BLaER1 treated with 17β-estradiol and CSF1 and Interleukin-3, amounts not matched to agents 10 nM and 100 nM (cell line): ENCODE results near the gene UNC45A.

ENCODE experiments used
- H3K27ac ChIP-seq, 11 experiments: shearing (Covaris generic); formaldehyde crosslinking; 2 replicates each; pipeline ENCODE4 v1.8.1; 2022
- H3K27me3 ChIP-seq, 11 experiments: shearing (Covaris generic); formaldehyde crosslinking; 2 replicates each; pipeline ENCODE4 v1.8.1; 2022
- H3K36me3 ChIP-seq, 11 experiments: shearing (Covaris generic); formaldehyde crosslinking; 2 replicates each; pipeline ENCODE4 v1.8.1; 2022
- H3K4me1 ChIP-seq, 10 experiments: shearing (Covaris generic); formaldehyde crosslinking; 2 replicates each; pipeline ENCODE4 v1.8.1; 2022
- H3K4me2 ChIP-seq, 11 experiments: shearing (Covaris generic); formaldehyde crosslinking; 2 replicates each; pipeline ENCODE4 v1.8.1; 2022
- H3K4me3 ChIP-seq, 10 experiments: shearing (Covaris generic); formaldehyde crosslinking; 2 replicates each; pipeline ENCODE4 v1.8.1; 2022
- H3K9ac ChIP-seq, 11 experiments: shearing (Covaris generic); formaldehyde crosslinking; 2 replicates each; pipeline ENCODE4 v1.8.1; 2022
- H3K9me3 ChIP-seq, 11 experiments: shearing (Covaris generic); formaldehyde crosslinking; replicated peaks in 1 of 11; 2 replicates each; pipeline ENCODE4 v1.8.1; 2022
- H4K20me1 ChIP-seq, 11 experiments: shearing (Covaris generic); formaldehyde crosslinking; 2 replicates each; pipeline ENCODE4 v1.8.1; 2022
- Cebpa-rat ChIP-seq, 11 experiments: shearing (Covaris generic); IDR thresholded peaks; 2 replicates each; pipeline ENCODE4 v1.8.1; 2022

UNC45A gene, protein sequence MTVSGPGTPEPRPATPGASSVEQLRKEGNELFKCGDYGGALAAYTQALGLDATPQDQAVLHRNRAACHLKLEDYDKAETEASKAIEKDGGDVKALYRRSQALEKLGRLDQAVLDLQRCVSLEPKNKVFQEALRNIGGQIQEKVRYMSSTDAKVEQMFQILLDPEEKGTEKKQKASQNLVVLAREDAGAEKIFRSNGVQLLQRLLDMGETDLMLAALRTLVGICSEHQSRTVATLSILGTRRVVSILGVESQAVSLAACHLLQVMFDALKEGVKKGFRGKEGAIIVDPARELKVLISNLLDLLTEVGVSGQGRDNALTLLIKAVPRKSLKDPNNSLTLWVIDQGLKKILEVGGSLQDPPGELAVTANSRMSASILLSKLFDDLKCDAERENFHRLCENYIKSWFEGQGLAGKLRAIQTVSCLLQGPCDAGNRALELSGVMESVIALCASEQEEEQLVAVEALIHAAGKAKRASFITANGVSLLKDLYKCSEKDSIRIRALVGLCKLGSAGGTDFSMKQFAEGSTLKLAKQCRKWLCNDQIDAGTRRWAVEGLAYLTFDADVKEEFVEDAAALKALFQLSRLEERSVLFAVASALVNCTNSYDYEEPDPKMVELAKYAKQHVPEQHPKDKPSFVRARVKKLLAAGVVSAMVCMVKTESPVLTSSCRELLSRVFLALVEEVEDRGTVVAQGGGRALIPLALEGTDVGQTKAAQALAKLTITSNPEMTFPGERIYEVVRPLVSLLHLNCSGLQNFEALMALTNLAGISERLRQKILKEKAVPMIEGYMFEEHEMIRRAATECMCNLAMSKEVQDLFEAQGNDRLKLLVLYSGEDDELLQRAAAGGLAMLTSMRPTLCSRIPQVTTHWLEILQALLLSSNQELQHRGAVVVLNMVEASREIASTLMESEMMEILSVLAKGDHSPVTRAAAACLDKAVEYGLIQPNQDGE

DNA sequence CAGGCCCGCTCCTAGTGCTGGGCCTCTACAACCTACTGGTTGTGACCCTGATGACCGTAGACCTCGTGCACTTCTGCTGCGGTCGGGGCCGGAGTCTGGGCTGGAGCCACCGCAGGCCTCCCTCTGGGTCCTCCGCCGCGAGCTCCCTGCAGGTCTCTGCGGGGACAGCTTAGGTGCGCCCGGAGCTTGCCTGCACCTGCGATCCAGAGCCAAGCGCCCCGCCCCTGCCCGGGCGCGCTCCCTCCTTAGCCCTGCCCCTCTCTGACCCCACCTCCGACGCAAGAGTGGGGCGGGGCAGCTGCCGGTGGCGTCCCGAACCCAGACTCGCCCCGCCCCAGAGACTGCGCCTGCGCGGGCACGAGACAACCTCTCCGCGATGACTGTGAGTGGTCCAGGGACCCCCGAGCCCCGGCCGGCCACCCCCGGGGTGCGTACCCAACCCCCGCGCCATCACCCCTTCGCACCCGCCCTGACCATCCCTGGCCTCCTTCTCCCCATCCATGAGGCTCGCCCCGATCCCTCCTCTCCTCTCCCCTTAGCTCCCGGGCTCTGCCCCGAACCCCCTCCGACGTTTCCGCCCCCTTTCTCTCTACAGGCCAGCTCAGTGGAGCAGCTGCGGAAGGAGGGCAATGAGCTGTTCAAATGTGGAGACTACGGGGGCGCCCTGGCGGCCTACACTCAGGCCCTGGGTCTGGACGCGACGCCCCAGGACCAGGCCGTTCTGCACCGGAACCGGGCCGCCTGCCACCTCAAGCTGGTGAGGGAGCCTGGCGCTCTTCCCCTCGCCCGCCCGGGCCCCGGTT is at the start of gene UNC45A:
Gene UNC45A (plus strand): TSS at position 337 of the 803 bp plus-strand sequence. CDS start 40 bp downstream, at position 377.
- H3K4me3 ChIP-seq, result peak within 1 kb of the TSS; percentile 69 to 84 (median 80)
- H3K4me2 ChIP-seq, result peak within 1 kb of the TSS; percentile 85 to 100 (median 98)
- TF ChIP-seq Cebpa-rat (IDR thresholded peaks at IDR 0.05), result no peak
- peak within 1 kb of the TSS; percentile 47 to 87 (median 80); a peak in 21 of 22 replicates for H3K27ac ChIP-seq
- peaks cover 7 to 40% (median 25%) of the 10 kb centered on the region in 11 experiments; a peak in 17 of 22 replicates for H4K20me1 ChIP-seq
- H3K4me1 ChIP-seq, result peaks cover 56 to 77% (median 71%) of the 10 kb centered on the region in 10 experiments
- peak within 1 kb of the TSS; percentile 86 to 94 (median 88) for H3K9ac ChIP-seq
- no peaks in the 10 kb centered on the region for H3K9me3 ChIP-seq
- peaks cover 33 to 44% (median 39%) of the 10 kb centered on the region in 11 experiments for H3K36me3 ChIP-seq
- no peaks in the 10 kb centered on the region for H3K27me3 ChIP-seq

DNA sequence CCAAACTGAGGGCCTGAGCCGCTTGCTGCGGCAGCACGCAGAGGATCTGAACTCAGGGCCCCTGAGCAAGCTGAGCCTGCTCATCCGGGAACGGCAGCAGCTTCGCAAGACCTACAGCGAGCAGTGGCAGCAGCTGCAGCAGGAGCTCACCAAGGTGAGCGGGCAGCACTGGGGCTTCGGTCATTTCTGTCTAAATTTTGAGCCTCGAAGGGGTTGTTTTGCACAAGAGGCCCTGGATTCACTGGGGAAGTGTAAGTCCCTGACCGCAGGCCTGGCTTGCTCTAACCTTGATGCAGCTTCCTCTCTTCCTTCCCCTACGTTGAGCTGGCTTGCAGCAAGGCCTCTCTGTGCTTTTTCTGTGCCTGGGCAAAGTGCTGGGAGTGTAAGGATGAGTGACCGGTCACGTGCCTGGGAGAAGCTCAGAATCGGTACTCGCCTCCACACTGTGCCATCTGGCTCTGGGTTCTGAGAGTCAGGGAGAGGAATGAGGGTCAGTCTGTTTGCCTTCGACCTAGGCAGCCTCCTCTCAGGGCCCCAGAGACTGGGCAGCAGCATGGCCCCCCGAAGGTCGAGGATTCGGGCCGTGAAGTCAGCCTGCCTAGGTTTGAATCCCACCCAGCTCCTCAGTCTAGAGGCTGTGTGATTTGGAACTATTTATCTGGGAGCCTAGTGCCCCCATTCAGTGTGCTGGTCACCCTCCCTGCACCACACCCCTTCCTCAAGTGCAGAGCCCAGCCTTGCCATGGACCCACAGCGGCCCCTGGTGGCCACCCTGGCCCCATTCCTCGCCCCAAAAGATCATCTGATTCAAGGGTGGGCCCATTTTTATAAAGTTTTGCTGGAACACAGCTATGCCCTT is 49.4 kb upstream of the UNC45A start:
- peak overlapping the region; percentile 90 to 97 (median 94); a peak in 21 of 22 replicates for H3K27ac ChIP-seq
- H3K27me3 ChIP-seq, result no peaks in the 10 kb centered on the region
- H3K4me3 ChIP-seq, result peak overlapping the region; percentile 63 to 89 (median 74)
- H3K4me1 ChIP-seq, result peaks cover 39 to 66% (median 49%) of the 10 kb centered on the region in 10 experiments
- H3K36me3 ChIP-seq, result peaks cover 48 to 69% (median 66%) of the 10 kb centered on the region in 11 experiments
- H3K9me3 ChIP-seq, result no peaks in the 10 kb centered on the region
- peaks cover 4 to 66% (median 34%) of the 10 kb centered on the region in 11 experiments; a peak in 16 of 22 replicates for H4K20me1 ChIP-seq
- H3K4me2 ChIP-seq, result peak overlapping the region; percentile 91 to 100 (median 99)
- TF ChIP-seq Cebpa-rat (IDR thresholded peaks at IDR 0.05), result 0 out of 22 replicates have a peak, but pooled peaks of 1 of the 11 experiments have one; percentile 42
- peak overlapping the region; percentile 88 to 97 (median 91) for H3K9ac ChIP-seq

DNA sequence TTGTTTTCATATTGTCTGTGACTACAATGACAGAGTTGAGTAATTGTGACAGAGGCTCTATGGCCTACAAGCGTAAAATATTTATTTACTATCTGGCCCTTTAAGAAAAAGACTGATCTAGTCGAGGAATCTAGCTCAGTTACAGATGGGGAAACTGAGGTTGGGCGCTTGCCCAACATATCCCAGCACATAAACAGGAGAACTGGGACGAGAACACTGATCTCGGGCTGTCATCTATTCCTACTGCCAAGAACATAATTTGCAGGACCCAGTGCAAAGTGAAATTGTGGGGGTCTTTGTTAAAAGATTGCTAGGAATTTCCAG is 48.8 kb upstream of the UNC45A start:
- no peak for TF ChIP-seq Cebpa-rat (IDR thresholded peaks at IDR 0.05)
- Histone ChIP-seq H3K4me2 (peak overlapping the region; percentile 91 to 100 (median 99); a peak in 20 of 22 replicates), H3K4me3 (peak overlapping the region in 6 of 10 experiments; percentile 74 to 89 (median 77); a peak in 10 of 20 replicates), H3K27me3 (no peaks in the 10 kb centered on the region), H3K9ac (peak overlapping the region in 9 of 11 experiments; percentile 30 to 97 (median 89); a peak in 15 of 22 replicates), H3K27ac (peak overlapping the region in 6 of 11 experiments; percentile 34 to 97 (median 92); a peak in 7 of 22 replicates), H4K20me1 (peaks cover 4 to 66% (median 40%) of the 10 kb centered on the region in 11 experiments; a peak in 16 of 22 replicates), H3K9me3 (no peaks in the 10 kb centered on the region), H3K4me1 (peaks cover 39 to 64% (median 49%) of the 10 kb centered on the region in 10 experiments), H3K36me3 (peaks cover 48 to 69% (median 66%) of the 10 kb centered on the region in 11 experiments)

DNA sequence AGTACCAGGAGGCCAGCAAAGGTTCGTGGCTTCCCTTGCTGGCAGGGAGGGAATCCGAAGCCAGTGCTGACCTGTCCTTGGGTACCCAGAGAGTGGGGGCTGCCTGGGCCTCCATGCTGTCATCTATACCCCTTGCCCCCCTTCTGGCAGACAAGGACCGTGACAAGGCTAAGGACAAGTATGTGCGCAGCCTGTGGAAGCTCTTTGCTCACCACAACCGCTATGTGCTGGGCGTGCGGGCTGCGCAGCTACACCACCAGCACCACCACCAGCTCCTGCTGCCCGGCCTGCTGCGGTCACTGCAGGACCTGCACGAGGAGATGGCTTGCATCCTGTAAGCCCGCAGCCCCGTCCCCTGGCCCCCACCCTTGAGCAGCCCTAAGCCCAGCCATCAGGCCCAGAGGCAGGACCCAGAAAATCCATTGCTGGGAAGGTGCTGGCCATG is 48.0 kb upstream of the UNC45A start:
- Histone ChIP-seq H4K20me1 (peaks cover 4 to 66% (median 41%) of the 10 kb centered on the region in 11 experiments; a peak in 16 of 22 replicates), H3K9ac (peak overlapping the region in 9 of 11 experiments; percentile 35 to 97 (median 89); a peak in 15 of 22 replicates), H3K4me3 (peak overlapping the region in 4 of 10 experiments; percentile 74 to 89 (median 75); a peak in 3 of 20 replicates), H3K27ac (peak overlapping the region in 4 of 11 experiments; percentile 5 to 40 (median 20); a peak in 5 of 22 replicates), H3K4me1 (peaks cover 39 to 56% (median 48%) of the 10 kb centered on the region in 10 experiments), H3K9me3 (no peaks in the 10 kb centered on the region), H3K36me3 (peaks cover 48 to 69% (median 66%) of the 10 kb centered on the region in 11 experiments), H3K27me3 (no peaks in the 10 kb centered on the region), H3K4me2 (peak overlapping the region in 6 of 11 experiments; percentile 99 to 100 (median 100); a peak in 10 of 22 replicates)
- TF ChIP-seq Cebpa-rat (IDR thresholded peaks at IDR 0.05), result no peak

DNA sequence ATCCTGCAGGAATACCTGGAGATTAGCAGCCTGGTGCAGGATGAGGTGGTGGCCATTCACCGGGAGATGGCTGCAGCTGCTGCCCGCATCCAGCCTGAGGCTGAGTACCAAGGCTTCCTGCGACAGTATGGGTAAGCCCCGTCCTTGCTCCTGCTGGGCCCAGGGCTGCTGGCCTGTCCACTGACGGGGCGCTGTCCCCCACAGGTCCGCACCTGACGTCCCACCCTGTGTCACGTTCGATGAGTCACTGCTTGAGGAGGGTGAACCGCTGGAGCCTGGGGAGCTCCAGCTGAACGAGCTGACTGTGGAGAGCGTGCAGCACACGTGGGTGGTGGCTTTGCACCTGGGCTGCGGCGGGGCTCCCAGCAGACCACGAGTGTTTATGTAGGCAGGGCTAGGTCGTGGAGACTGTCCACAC is 45.8 kb upstream of the UNC45A start:
- no peak overlapping the region for H3K27ac ChIP-seq
- H3K4me2 ChIP-seq, result no peak overlapping the region
- peaks cover 20 to 35% (median 28%) of the 10 kb centered on the region in 10 experiments for H3K4me1 ChIP-seq
- H3K36me3 ChIP-seq, result peaks cover 65 to 81% (median 79%) of the 10 kb centered on the region in 11 experiments
- no peak overlapping the region for H3K4me3 ChIP-seq
- H3K9me3 ChIP-seq, result no peaks in the 10 kb centered on the region
- peak overlapping the region in 2 of 11 experiments; percentile 11 to 22; a peak in 1 of 22 replicates for H3K9ac ChIP-seq
- no peaks in the 10 kb centered on the region for H3K27me3 ChIP-seq
- H4K20me1 ChIP-seq, result peaks cover 4 to 85% (median 41%) of the 10 kb centered on the region in 11 experiments; a peak in 16 of 22 replicates
- no peak for TF ChIP-seq Cebpa-rat (IDR thresholded peaks at IDR 0.05)

DNA sequence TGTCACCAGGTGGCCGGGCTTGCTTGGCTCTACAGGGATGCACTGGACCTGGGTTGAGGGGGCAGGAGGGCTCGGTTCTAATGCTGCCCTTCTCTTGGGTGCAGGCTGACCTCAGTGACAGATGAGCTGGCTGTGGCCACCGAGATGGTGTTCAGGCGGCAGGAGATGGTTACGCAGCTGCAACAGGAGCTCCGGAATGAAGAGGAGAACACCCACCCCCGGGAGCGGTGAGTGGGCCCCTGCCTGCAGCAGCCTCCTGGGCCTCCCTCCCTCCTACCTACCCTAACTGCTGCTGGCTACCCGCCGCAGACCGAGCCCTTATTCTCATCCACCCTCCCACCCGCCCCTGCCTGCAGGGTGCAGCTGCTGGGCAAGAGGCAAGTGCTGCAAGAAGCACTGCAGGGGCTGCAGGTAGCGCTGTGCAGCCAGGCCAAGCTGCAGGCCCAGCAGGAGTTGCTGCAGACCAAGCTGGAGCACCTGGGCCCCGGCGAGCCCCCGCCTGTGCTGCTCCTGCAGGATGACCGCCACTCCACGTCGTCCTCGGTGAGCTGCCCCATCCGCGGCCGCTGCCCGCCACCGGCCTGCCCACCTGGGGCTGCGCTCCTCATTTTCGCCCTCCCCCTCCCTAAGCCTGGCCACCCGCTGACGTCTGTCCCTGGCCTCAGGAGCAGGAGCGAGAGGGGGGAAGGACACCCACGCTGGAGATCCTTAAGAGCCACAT is 45.2 kb upstream of the UNC45A start:
- H3K4me2 ChIP-seq, result no peak overlapping the region
- H4K20me1 ChIP-seq, result peaks cover 4 to 89% (median 44%) of the 10 kb centered on the region in 11 experiments; a peak in 16 of 22 replicates
- peaks cover 70 to 87% (median 85%) of the 10 kb centered on the region in 11 experiments for H3K36me3 ChIP-seq
- H3K27me3 ChIP-seq, result no peaks in the 10 kb centered on the region
- H3K9ac ChIP-seq, result no peak overlapping the region
- peaks cover 17 to 38% (median 24%) of the 10 kb centered on the region in 10 experiments for H3K4me1 ChIP-seq
- no peak overlapping the region for H3K4me3 ChIP-seq
- H3K27ac ChIP-seq, result no peak overlapping the region
- no peaks in the 10 kb centered on the region for H3K9me3 ChIP-seq
- TF ChIP-seq Cebpa-rat (IDR thresholded peaks at IDR 0.05), result no peak
